ENCODE measurements around the gene PLGLB1. TPM values are rescaled to one million over a fixed set of nuclear protein-coding genes. Genes with fewer than 3 reads are reported as not detected.

PLGLB1 gene
- polyA plus RNA-seq, 4 donors, result 1.2 to 7.7 (median 4.0) TPM; not detected in 1

Other genes starting within 250 kb of the PLGLB1 start
- gene CD8A, start 230.9 kb downstream of the PLGLB1 start, polyA plus RNA-seq, result 10 to 100 TPM in 1 of 4 donors, 1 to 10 TPM in 3; 1.8 to 13.0 (median 2.8) TPM
- gene CD8B, start 160.0 kb downstream of the PLGLB1 start, polyA plus RNA-seq, result 10 to 100 TPM in 2 of 4 donors, 1 to 10 TPM in 2; 2.2 to 56.0 (median 7.7) TPM
- gene RGPD1, start 79.7 kb downstream of the PLGLB1 start, polyA plus RNA-seq, result 10 to 100 TPM in 1 of 4 donors, under 1 TPM in 2, not detected in 1; 0.54 to 17.8 (median 0.87) TPM

All from small intestine (tissue), 4 donors.